B cell (primary cell): ENCODE results near the gene USP30. TPM values are rescaled to one million over a fixed set of nuclear protein-coding genes. Genes with fewer than 3 reads are reported as not detected.

Experiments
- ATAC-seq: fragments of 200-7000 bp; cut with Tn5 transposase; one replicate; pipeline ENCODE4 v1.10.0; 2021; ENCODE audit warnings: low read depth, mild to moderate bottlenecking, moderate number of reproducible peaks, moderate library complexity
- CTCF ChIA-PET: fragments of 350-600 bp; sonication (Branson Sonifier 250); formaldehyde crosslinking; loops from one replicate; lab custom pipeline; 2021; ENCODE audit warnings: antibody characterized with exemption, inconsistent platforms; lab: Charles Lee
- POLR2A ChIA-PET: fragments of 350-600 bp; sonication (Branson Sonifier 250); formaldehyde crosslinking; loops from one replicate; lab custom pipeline; 2021; ENCODE audit warnings: antibody characterized with exemption; lab: Charles Lee
- DNase-seq: peaks from one replicate; pipeline ENCODE4 v3.0.0; 2013
- H2AFZ ChIP-seq: 2 replicates; pipeline ENCODE4 v1.6.1; 2012; ENCODE audit warnings: mild to moderate bottlenecking, low read depth, low read length; ENCODE audit not compliant: insufficient read depth, poor library complexity, severe bottlenecking
- H3K27ac ChIP-seq, 2 donors: 1 replicate in 1 of 2; 2 replicates in 1 of 2; pipeline ENCODE4 v1.5.1; 2012 to 2013; ENCODE audit warnings: low read length in 2 of 2, mild to moderate bottlenecking in 2 of 2, moderate library complexity in 1 of 2
- H3K27me3 ChIP-seq, 4 experiments: fragments of 200-600 bp in 1 of 4; sonication (generic) in 1 of 4; replicated peaks in 1 of 4; 1 replicate in 2 of 4; 2 replicates in 2 of 4; pipeline versions ENCODE4 v1.6.1 to v1.7.0; 2013 to 2016; ENCODE audit warnings: low read length in 3 of 4, mild to moderate bottlenecking in 2 of 4, mixed read lengths in 1 of 4, moderate library complexity in 1 of 4; ENCODE audit not compliant: insufficient read depth in 4 of 4, control insufficient read depth in 3 of 4; ENCODE audit errors: control extremely low read depth in 1 of 4
- H3K36me3 ChIP-seq, 2 experiments: replicated peaks in 1 of 2; 1 replicate in 1 of 2; 2 replicates in 1 of 2; pipeline versions ENCODE4 v1.6.1 to v1.7.1; 2013; ENCODE audit warnings: low read length in 1 of 2; ENCODE audit not compliant: insufficient read depth in 2 of 2, control insufficient read depth in 1 of 2; ENCODE audit errors: control extremely low read depth in 1 of 2, extremely low read depth in 1 of 2
- H3K4me1 ChIP-seq, 2 donors: fragments of 200-600 bp in 1 of 2; sonication (generic) in 1 of 2; 1 replicate in 1 of 2; 2 replicates in 1 of 2; pipeline versions ENCODE4 v1.5.1 to v1.6.1; 2013 to 2017; ENCODE audit warnings: low read length in 2 of 2; ENCODE audit not compliant: control insufficient read depth in 2 of 2, insufficient read depth in 2 of 2
- H3K4me2 ChIP-seq: replicated peaks from 2 replicates; pipeline ENCODE3; 2012; ENCODE audit warnings: mild to moderate bottlenecking, low read depth, low read length; ENCODE audit not compliant: poor library complexity, severe bottlenecking
- H3K4me3 ChIP-seq, 5 experiments: fragments of 200-600 bp in 1 of 5; sonication (generic) in 1 of 5; 1 replicate in 3 of 5; 2 replicates in 2 of 5; pipeline versions ENCODE4 v1.5.1 to v1.7.0; 2011 to 2016; ENCODE audit warnings: low read length in 4 of 5, mild to moderate bottlenecking in 4 of 5, low read depth in 2 of 5, control low read depth in 1 of 5, moderate library complexity in 1 of 5; ENCODE audit not compliant: insufficient read depth in 1 of 5; ENCODE audit errors: control extremely low read depth in 1 of 5, extremely low read depth in 1 of 5
- H3K79me2 ChIP-seq: fragments of 200-600 bp; sonication (generic); one replicate; pipeline ENCODE4 v1.6.0; 2016; ENCODE audit warnings: low read length; ENCODE audit not compliant: control insufficient read depth, insufficient read depth
- H3K9ac ChIP-seq: fragments of 200-600 bp; sonication (generic); 2 replicates; pipeline ENCODE4 v1.6.1; 2017; ENCODE audit warnings: mild to moderate bottlenecking, low read length, moderate library complexity
- H3K9me3 ChIP-seq, 3 donors: one replicate each; pipeline versions ENCODE4 v1.6.1 to v1.7.1; 2013; ENCODE audit warnings: low read length in 2 of 3; ENCODE audit not compliant: control insufficient read depth in 2 of 3, insufficient read depth in 1 of 3; ENCODE audit errors: control extremely low read depth in 1 of 3
- H4K20me1 ChIP-seq: 2 replicates; pipeline ENCODE4 v1.6.0; 2012; ENCODE audit warnings: mild to moderate bottlenecking, low read length; ENCODE audit not compliant: insufficient read depth, control insufficient read depth, poor library complexity, severe bottlenecking
- H3K27ac Mint-ChIP-seq: one replicate; pipeline ENCODE4 v1.8.0; 2021; ENCODE audit warnings: mixed read lengths
- H3K27me3 Mint-ChIP-seq: one replicate; pipeline ENCODE4 v1.8.0; 2021; ENCODE audit warnings: mixed read lengths
- H3K4me1 Mint-ChIP-seq: one replicate; pipeline ENCODE4 v1.8.0; 2021; ENCODE audit warnings: mixed read lengths
- H3K4me3 Mint-ChIP-seq: one replicate; pipeline ENCODE4 v1.8.0; 2021; ENCODE audit warnings: mixed read lengths
- H3K9me3 Mint-ChIP-seq: one replicate; pipeline ENCODE4 v1.8.0; 2022; ENCODE audit warnings: mixed read lengths; ENCODE audit not compliant: insufficient read depth
- CTCF ChIP-seq: fragments of 200-600 bp; IDR thresholded peaks from one replicate; pipeline ENCODE4 v1.8.0; 2022; ENCODE audit warnings: antibody characterized with exemption, mild to moderate bottlenecking
- EZH2 ChIP-seq: IDR thresholded peaks from 2 replicates; pipeline ENCODE4 v1.6.1; 2012; ENCODE audit warnings: borderline replicate concordance, low read depth, mild to moderate bottlenecking, moderate library complexity, low read length; ENCODE audit not compliant: insufficient read depth, poor library complexity, severe bottlenecking
- WGBS: methylation state at CpG from one replicate; pipeline ENCODE4 v1.1.5; 2013; ENCODE audit warnings: missing lambda C conversion rate; ENCODE audit not compliant: insufficient coverage; 5-methylcytosine and 5-hydroxymethylcytosine counted together
- intact Hi-C: fragments of 100-400 bp; cut with micrococcal nuclease; formaldehyde crosslinking; loops from one replicate; pipeline ENCODE4 v1.10.0; 2022
- polyA plus RNA-seq: library from polyadenylated mRNA; depleted of rRNA; stranded (reverse); fragments of >200 nt; gene quantifications from 2 replicates; pipeline ENCODE4 v1.2.3, GENCODE V29; 2012
- total RNA-seq, 2 donors: library from RNA; stranded (reverse); fragments of 120-200 nt in 1 of 2; gene quantifications; 1 replicate in 1 of 2; 2 replicates in 1 of 2; pipeline versions ENCODE4 v1.2.3 to v1.2.4, GENCODE V29; 2013 to 2022

The USP30 gene
- total and polyA plus RNA-seq, 2 donors (not counting 1 experiment from before 2014, with no cell fraction given) = 7.2 to 32.5 TPM

DNA sequence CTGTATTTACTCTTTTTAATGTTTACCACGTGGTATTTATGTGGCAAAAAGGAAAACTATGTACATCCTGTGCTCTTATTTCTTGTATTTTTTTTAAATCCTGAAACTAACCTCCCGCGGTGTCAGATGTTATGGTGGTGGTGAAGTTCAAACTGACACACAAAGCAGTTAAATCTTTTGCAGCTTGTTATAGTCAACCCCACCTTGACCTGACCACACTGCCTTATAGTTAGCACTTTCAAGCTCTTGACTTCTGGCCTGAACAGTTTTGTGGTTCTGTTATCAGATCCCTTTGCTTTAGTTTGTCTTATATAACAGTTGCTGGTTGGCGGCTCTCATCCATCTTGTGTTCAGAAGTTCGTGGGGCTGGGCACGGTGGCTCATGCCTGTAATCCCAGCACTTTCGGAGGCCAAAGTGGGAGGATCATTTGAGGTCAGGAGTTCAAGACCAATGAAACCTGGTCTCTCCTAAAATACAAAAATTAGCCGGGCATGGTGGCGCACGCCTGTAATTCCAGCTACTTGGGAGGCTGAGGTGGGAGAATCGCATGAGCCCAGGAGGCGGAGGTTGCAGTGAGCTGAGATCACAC is 47.1 kb downstream of the USP30 start:
- DNase-seq (no peak), ATAC-seq (no peak)
- WGBS = 96% methylated on average over 7 of the region's 12 CpGs
- no peak overlapping the region for H3K4me3 ChIP-seq
- H2AFZ ChIP-seq = no peak overlapping the region
- peaks cover 1 to 13% of the 10 kb centered on the region in 2 experiments for H3K36me3 ChIP-seq
- H3K27ac ChIP-seq = no peak overlapping the region
- no peaks in the 10 kb centered on the region for H3K9me3 ChIP-seq
- TF ChIP-seq EZH2 (no peak), CTCF (no peak)
- H3K27me3 ChIP-seq = no peaks in the 10 kb centered on the region
- POLR2A ChIA-PET = no interaction called here
- Mint-ChIP-seq H3K9me3 (no peaks in the 10 kb centered on the region), H3K4me3 (peak overlapping the region; percentile 59), H3K27me3 (no peaks in the 10 kb centered on the region), H3K4me1 (peaks cover 18% of the 10 kb centered on the region), H3K27ac (no peak overlapping the region)
- intact Hi-C loops = loop anchor here (10.0 kb wide), 2 partner anchors 465 to 615 kb away; partner anchors contain the start of genes FAM222A and SELPLG
- peak overlapping the region; percentile 77 for H3K9ac ChIP-seq
- CTCF ChIA-PET = interaction anchor here (1.5 to 3.4 kb wide), 2 partner anchors 11 to 13 kb away, joined by 4 to 19 read pairs; no protein-coding TSS in a partner anchor
- no peaks in the 10 kb centered on the region for H4K20me1 ChIP-seq
- peaks cover 8% of the 10 kb centered on the region for H3K79me2 ChIP-seq
- peaks cover 16 to 18% of the 10 kb centered on the region in 2 donors for H3K4me1 ChIP-seq
- peak overlapping the region; percentile 90 for H3K4me2 ChIP-seq

- H3K27ac Mint-ChIP-seq = no peak overlapping the region
- H3K4me1 Mint-ChIP-seq = peaks cover 18% of the 10 kb centered on the region
- WGBS = no CpG with 5 or more reads among the region's 4 CpGs
- H3K9me3 Mint-ChIP-seq = no peaks in the 10 kb centered on the region
- H3K27ac ChIP-seq = no peak overlapping the region
- H3K27me3 Mint-ChIP-seq = no peaks in the 10 kb centered on the region
- no peak overlapping the region for H3K4me2 ChIP-seq
- ATAC-seq (no peak), DNase-seq (no peak)
- H3K79me2 ChIP-seq = peaks cover 8% of the 10 kb centered on the region
- peaks cover 1 to 22% of the 10 kb centered on the region in 2 experiments for H3K36me3 ChIP-seq
- POLR2A ChIA-PET = no interaction called here
- TF ChIP-seq CTCF = no peak
- no peak overlapping the region for H3K4me3 Mint-ChIP-seq
- H3K27me3 ChIP-seq = no peaks in the 10 kb centered on the region
- intact Hi-C loops = no loop called here
- CTCF ChIA-PET = interaction anchor here (1.5 to 3.4 kb wide), 2 partner anchors 10 to 11 kb away, joined by 4 to 19 read pairs; no protein-coding TSS in a partner anchor
- peaks cover 16 to 18% of the 10 kb centered on the region in 2 donors for H3K4me1 ChIP-seq
- H3K4me3 ChIP-seq = no peak overlapping the region
- H2AFZ ChIP-seq = no peak overlapping the region
- H4K20me1 ChIP-seq = no peaks in the 10 kb centered on the region
- H3K9ac ChIP-seq = no peak overlapping the region
- no peaks in the 10 kb centered on the region for H3K9me3 ChIP-seq
Measured at GRCh38 chr12:109100741-109101140, 48.4 kb downstream of the USP30 start.
